RWPE2 (cell line): ENCODE results near the gene GNLY.
"Not testable (repeated sequence)": the region's sequence is repeated elsewhere in the genome, so short reads cannot be mapped to it uniquely, and the experiment has no call there.

ENCODE experiments used
- ATAC-seq: fragments of 200-7000 bp; cut with Tn5 transposase; 3 replicates; pipeline ENCODE4 v1.9.1; 2021; ENCODE audit warnings: low read depth
- DNase-seq: peaks from one replicate; pipeline ENCODE4 v3.0.0-alpha.2; 2020; ENCODE audit warnings: low spot score
- H3K27ac ChIP-seq: fragments of 450-650 bp; 2 replicates; pipeline ENCODE4 v1.5.1; 2017; ENCODE audit warnings: mild to moderate bottlenecking; ENCODE audit not compliant: poor library complexity, severe bottlenecking
- H3K27me3 ChIP-seq: fragments of 250-450 bp; sonication (Bioruptor Pico); 2 replicates; pipeline ENCODE4 v1.5.1; 2021; ENCODE audit warnings: mild to moderate bottlenecking, moderate library complexity; ENCODE audit not compliant: insufficient read depth, poor library complexity, severe bottlenecking
- H3K36me3 ChIP-seq: fragments of 250-450 bp; sonication (Bioruptor Pico); 2 replicates; pipeline ENCODE4 v1.5.1; 2020; ENCODE audit warnings: low read depth, mild to moderate bottlenecking, moderate library complexity
- H3K4me1 ChIP-seq: fragments of 250-450 bp; sonication (Bioruptor Pico); 2 replicates; pipeline ENCODE4 v1.5.1; 2021; ENCODE audit warnings: mild to moderate bottlenecking, moderate library complexity; ENCODE audit not compliant: insufficient read depth, poor library complexity, severe bottlenecking
- H3K4me3 ChIP-seq: fragments of 250-450 bp; sonication (Bioruptor Pico); 2 replicates; pipeline ENCODE4 v1.5.1; 2021; ENCODE audit warnings: mild to moderate bottlenecking, moderate library complexity; ENCODE audit not compliant: severe bottlenecking
- H3K9me3 ChIP-seq: fragments of 250-450 bp; sonication (Bioruptor Pico); 2 replicates; pipeline ENCODE4 v1.5.1; 2021; ENCODE audit warnings: mild to moderate bottlenecking, moderate library complexity; ENCODE audit not compliant: severe bottlenecking
- CTCF ChIP-seq: fragments of 450-650 bp; IDR thresholded peaks from one replicate; pipeline ENCODE4 v1.5.1; 2017; ENCODE audit warnings: mild to moderate bottlenecking, moderate library complexity; ENCODE audit not compliant: poor library complexity, severe bottlenecking

GNLY gene

DNA sequence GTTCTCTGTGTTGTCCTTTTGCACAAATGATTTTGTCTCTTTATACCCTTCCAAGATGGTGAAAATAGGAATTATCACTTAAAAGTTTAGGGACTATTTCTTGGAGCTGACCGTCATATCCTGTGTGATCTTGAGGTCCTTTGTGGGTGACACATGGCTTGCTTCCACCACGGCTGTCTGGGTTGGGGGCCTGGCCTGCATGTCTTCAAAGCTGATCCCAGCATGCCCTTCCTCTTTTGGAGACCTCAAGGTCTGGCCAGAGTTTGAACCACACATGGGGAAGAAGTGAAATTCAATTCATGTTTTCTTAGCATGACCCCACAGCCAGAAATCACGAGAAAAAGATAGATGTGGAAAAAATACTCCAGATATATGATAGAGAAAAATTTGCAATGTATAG lies 40.2 kb upstream of the GNLY start:
- Histone ChIP-seq H3K36me3 (peaks cover 36% of the 10 kb centered on the region), H3K4me1 (peaks cover 12% of the 10 kb centered on the region), H3K27me3 (no peaks in the 10 kb centered on the region), H3K4me3 (no peak overlapping the region), H3K27ac (no peak overlapping the region), H3K9me3 (no peaks in the 10 kb centered on the region)
- TF ChIP-seq CTCF: no peak
- DNase-seq (no peak), ATAC-seq (no peak)

DNA sequence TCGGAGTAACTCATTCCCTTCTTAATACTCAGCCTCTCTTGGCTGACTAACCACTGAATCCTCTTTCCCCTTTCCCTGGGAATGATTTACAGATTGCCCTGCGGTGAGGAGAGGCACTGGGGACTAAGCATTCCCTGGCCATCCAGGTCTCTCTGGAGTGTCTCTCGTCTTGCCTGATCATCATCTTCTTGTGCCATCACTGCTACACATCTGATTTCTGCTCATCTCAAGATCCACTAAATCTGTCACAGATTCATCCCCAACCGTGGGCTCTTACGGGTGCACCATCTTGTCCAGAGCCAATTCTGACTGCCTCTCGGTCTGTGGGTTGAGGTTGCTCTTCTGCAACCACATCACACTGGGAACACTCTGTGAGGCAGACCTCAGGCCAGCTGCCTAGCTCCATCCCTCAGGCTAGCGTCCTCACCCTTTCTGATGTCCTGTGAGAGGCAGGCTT lies 38.2 kb upstream of the GNLY start:
- DNase-seq (no peak), ATAC-seq (no peak)
- Histone ChIP-seq H3K27ac (no peak overlapping the region), H3K27me3 (no peaks in the 10 kb centered on the region), H3K36me3 (peaks cover 17% of the 10 kb centered on the region), H3K4me1 (no peaks in the 10 kb centered on the region), H3K9me3 (no peaks in the 10 kb centered on the region), H3K4me3 (no peak overlapping the region)
- no peak for TF ChIP-seq CTCF

DNA sequence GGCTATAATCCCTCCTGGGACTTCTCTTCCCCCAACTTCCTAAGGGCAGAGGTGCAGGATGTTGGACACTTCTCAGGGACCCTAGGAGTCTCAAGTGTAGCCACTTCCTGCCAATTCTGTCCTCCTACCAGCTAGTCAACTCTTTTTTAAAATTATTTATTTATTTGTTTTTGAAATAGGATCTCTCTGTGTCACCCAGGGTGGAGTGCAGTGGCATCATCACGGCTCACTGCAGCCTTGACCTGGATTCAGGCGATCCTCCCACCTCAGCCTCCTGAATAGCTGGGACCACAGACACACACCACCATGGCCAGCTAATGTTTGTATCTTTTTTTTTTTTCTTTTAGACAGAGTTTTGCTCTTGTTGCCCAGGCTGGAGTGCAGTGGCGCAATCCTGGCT lies 37.7 kb upstream of the GNLY start:
- no peak overlapping the region for H3K27ac ChIP-seq

GRCh38 chr2:85657399-85657798 lies 36.8 kb upstream of the GNLY start:
- not testable (repeated sequence) for H3K4me3 ChIP-seq, H3K27me3 ChIP-seq, H3K27ac ChIP-seq, H3K4me1 ChIP-seq, H3K36me3 ChIP-seq, DNase-seq, ATAC-seq, H3K9me3 ChIP-seq

More for the DNA sequence above, 37.7 kb upstream of the GNLY start:
- ATAC-seq (no peak; the same call in 2 of the 3 replicates), DNase-seq (no peak)
- H3K9me3 ChIP-seq: no peaks in the 10 kb centered on the region
- peaks cover 12% of the 10 kb centered on the region for H3K36me3 ChIP-seq
- TF ChIP-seq CTCF: no peak
- H3K4me3 ChIP-seq: no peak overlapping the region
- H3K4me1 ChIP-seq: no peaks in the 10 kb centered on the region
- H3K27me3 ChIP-seq: no peaks in the 10 kb centered on the region

DNA sequence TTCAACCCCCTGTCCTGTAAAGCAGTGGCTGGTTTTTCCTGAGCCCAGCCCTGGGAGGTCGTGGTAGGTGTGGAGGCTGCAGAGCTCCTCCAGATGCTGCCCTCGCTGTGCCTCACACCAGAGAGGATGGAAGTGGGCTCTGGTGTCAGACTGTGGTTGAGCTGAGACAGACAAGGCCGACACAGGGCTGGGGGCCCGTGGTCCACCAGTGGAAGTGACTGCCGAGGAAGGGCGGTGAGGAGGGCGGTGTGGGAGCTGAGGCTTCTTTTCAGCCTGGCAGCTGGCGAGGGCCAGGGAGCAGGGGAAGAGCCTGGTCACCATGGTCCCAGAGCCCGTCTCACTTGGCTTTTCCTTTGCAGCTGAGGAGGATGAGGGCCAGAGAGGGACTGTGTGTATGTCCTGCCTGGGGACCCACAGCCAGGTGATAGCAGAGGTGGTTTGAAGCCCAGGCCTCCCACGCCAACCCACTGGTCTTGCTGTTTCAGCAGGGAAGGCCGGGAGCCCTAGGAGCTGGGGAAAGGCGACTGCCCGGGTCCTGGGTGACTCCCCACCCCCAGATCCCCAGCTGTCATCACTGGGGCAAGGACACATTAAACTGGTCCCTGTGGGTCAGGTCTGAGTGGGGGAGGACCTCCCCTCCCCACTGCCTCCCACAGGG lies 34.7 kb upstream of the GNLY start:
- Histone ChIP-seq H3K27me3 (no peaks in the 10 kb centered on the region), H3K36me3 (no peaks in the 10 kb centered on the region), H3K4me1 (no peaks in the 10 kb centered on the region), H3K27ac (no peak overlapping the region), H3K4me3 (no peak overlapping the region), H3K9me3 (no peaks in the 10 kb centered on the region)
- TF ChIP-seq CTCF: no peak
- ATAC-seq: no peak
- no peak for DNase-seq

GRCh38 chr2:85660301-85660700 lies 33.9 kb upstream of the GNLY start:
- H3K36me3 ChIP-seq, H3K4me3 ChIP-seq, ATAC-seq, H3K4me1 ChIP-seq, H3K9me3 ChIP-seq, H3K27ac ChIP-seq, H3K27me3 ChIP-seq, DNase-seq: not testable (repeated sequence)
